ENCODE results near the gene SH3RF3. TPM values are rescaled to one million over a fixed set of nuclear protein-coding genes. Genes with fewer than 3 reads are reported as not detected.

Gene SH3RF3
- total RNA-seq, 2 donors from 2014 or later = 1.3 to 2.5 TPM

DNA sequence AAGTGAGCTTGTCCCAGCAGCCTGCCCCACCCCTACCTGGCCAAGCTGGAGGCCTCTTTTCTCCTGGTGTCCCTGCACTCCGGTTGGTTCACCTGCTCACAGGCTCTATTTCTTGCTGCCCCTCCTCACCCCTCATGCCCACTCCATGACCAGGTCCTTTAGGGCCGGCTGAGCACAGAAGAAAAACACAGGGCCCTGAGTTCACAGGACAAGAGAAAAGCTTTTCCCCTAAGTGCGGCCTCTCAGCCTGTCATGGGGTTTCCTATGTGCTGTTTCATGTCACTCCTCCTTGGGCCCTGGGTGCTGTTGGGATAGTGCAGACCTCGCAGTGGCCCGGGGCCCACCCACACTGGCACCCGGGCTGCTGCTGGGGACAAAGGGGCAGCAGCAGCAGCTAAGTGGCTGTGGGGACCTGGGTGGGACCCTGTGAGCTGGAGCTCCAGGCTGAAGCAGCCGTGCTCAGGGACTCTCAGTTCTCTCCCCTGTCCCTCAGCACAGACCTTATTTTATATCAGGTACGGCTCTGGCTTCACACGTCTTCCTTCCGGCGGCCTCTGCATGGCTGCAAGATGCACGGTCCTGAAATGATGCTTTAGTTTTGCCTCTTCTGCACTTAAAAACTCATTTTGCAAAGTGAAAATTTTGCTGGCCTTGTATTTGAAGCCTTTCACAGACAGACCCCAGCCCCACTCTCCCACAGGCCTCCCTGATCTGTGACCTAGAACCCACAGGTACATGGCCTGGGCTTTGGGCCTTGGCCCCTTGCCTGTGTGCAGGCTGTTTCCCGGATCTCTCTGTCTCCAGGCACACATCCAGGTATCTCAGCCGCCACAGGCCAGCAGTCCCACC, 71.8 kb downstream of the SH3RF3 start:
- Histone ChIP-seq H3K27me3 (no peaks in the 10 kb centered on the region), H3K4me1 (no peaks in the 10 kb centered on the region), H3K36me3 (no peaks in the 10 kb centered on the region), H3K9ac (ENCODE audit: low read depth in 2 of 2, low read length in 2 of 2) (no peak overlapping the region), H3K9me3 (no peaks in the 10 kb centered on the region), H3K27ac (no peak overlapping the region), H3K4me3 (no peak overlapping the region)
- no peak for DNase-seq
- TF ChIP-seq, protein P1, sequence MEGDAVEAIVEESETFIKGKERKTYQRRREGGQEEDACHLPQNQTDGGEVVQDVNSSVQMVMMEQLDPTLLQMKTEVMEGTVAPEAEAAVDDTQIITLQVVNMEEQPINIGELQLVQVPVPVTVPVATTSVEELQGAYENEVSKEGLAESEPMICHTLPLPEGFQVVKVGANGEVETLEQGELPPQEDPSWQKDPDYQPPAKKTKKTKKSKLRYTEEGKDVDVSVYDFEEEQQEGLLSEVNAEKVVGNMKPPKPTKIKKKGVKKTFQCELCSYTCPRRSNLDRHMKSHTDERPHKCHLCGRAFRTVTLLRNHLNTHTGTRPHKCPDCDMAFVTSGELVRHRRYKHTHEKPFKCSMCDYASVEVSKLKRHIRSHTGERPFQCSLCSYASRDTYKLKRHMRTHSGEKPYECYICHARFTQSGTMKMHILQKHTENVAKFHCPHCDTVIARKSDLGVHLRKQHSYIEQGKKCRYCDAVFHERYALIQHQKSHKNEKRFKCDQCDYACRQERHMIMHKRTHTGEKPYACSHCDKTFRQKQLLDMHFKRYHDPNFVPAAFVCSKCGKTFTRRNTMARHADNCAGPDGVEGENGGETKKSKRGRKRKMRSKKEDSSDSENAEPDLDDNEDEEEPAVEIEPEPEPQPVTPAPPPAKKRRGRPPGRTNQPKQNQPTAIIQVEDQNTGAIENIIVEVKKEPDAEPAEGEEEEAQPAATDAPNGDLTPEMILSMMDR (IDR thresholded peaks at IDR 0.05) = no peak
- intact Hi-C loops (cut with DNase I) = no loop called here

DNA sequence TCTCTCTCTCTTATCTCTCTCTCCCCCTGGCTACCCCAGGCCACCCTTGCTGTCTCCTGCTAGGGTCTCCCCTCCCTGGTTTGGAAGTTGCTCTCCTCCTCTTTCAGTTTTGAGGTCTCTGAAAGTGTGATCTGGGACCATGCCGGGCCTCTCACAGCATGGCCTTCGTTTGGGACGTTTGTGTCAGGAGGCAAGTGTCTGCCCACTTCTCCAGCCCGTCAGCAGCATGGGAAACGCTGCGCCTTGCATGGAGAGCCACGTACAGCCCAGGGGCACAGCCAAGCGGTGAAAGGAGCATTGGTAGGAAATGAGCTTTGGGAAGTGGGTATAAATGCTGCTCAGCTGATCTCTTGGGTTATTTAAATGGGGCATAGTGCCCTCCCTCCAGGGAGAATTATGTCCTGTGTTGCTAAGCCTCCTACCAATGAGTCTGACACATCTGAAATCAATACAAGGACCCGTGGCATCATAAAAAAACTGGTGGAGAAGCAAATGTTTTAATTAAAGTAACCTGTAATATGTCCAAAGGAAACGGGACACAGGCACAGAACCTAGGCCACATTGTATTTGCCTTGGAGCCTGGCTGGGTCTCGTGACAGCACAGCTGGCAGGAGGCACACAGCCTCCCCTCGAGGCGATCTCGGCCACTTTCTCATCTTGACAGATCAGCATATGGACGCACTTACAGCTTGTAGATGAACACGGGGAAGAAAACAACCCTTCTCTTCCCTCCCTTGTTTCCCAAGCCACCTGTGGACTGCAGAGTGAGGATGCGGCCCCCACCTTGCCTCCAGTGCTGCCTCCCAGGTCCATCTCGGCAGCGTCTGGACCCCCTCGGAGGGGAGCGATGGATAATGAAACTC, 72.7 kb downstream of the SH3RF3 start:
- Histone ChIP-seq H3K9me3 (no peaks in the 10 kb centered on the region), H3K4me1 (no peaks in the 10 kb centered on the region), H3K9ac (ENCODE audit: low read depth in 2 of 2, low read length in 2 of 2) (peak overlapping the region in 1 of 2 donors; percentile 19), H3K27ac (no peak overlapping the region), H3K36me3 (no peaks in the 10 kb centered on the region), H3K4me3 (no peak overlapping the region), H3K27me3 (no peaks in the 10 kb centered on the region)
- no peak for DNase-seq
- TF ChIP-seq, protein P1 (IDR thresholded peaks at IDR 0.05) = no peak
- intact Hi-C loops (cut with DNase I) = no loop called here

DNA sequence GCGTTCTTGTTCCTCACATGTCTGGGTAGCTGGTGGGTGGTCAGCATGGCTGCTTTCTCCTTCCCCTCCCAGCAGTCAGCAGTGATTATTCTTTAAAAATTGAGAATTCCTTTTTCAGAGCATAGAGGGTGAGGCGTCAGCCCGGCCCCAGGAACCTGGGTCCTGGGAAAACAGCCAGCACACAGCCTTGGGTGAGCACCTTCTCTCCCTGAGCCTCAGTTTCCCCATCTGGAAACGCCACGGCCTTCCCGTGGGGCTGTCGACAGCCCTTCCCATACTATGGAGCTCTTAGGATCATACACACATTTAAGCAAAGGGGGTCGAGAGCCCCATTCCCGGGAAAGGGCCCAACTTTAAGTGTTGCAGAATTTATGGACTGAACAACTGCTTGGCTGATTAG, 73.5 kb downstream of the SH3RF3 start:
- H3K36me3 ChIP-seq = no peaks in the 10 kb centered on the region
- H3K27me3 ChIP-seq = no peaks in the 10 kb centered on the region
- TF ChIP-seq, protein P1 (IDR thresholded peaks at IDR 0.05) = no peak
- intact Hi-C loops (cut with DNase I) = no loop called here
- H3K27ac ChIP-seq = no peak overlapping the region
- no peaks in the 10 kb centered on the region for H3K4me1 ChIP-seq
- no peak overlapping the region for H3K4me3 ChIP-seq
- DNase-seq = no peak
- H3K9me3 ChIP-seq = no peaks in the 10 kb centered on the region
- no peak overlapping the region for H3K9ac ChIP-seq (ENCODE audit: low read depth in 2 of 2, low read length in 2 of 2)

DNA sequence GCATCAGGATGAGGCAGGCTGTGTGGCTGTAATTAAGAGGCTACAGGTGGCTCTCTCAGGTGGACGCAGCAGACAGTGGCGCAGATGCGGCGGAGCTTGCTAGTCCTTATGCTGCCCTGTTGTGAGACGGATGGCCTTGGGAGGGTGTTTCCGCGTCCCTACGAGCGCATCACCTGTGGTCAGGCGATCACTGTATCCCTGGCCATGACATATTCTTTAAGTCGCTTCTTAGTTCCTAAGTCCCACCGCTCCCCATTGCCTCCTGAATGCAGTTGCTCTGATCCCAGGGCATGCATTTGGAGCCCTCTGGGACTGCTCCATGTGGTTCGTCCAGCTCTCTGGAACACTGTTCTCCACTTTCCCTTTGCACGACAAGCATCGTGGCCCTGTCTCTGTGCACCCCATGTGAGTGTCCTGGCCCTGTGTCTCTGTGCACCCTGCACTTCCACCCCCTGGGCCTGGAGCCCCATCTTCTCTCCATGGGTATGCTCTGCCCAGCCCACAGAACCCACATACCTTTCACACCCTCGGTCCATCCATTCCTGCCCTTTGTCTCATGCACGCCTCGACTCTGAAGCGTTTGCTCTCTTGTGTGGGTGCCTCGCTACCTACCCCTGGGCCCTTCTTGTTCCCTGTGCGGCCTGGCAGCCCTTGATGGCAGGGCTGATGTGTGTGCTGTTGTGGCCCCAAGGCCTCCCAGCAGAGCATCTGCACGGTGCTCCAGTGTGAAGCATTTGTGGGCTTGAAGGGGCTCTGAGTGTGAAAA, 74.4 kb downstream of the SH3RF3 start:
- no peak for DNase-seq
- Histone ChIP-seq H3K4me3 (no peak overlapping the region), H3K9ac (ENCODE audit: low read depth in 2 of 2, low read length in 2 of 2) (no peak overlapping the region), H3K36me3 (no peaks in the 10 kb centered on the region), H3K4me1 (no peaks in the 10 kb centered on the region), H3K27ac (no peak overlapping the region), H3K9me3 (no peaks in the 10 kb centered on the region), H3K27me3 (no peaks in the 10 kb centered on the region)
- intact Hi-C loops (cut with DNase I) = no loop called here
- TF ChIP-seq, protein P1 (IDR thresholded peaks at IDR 0.05) = no peak

DNA sequence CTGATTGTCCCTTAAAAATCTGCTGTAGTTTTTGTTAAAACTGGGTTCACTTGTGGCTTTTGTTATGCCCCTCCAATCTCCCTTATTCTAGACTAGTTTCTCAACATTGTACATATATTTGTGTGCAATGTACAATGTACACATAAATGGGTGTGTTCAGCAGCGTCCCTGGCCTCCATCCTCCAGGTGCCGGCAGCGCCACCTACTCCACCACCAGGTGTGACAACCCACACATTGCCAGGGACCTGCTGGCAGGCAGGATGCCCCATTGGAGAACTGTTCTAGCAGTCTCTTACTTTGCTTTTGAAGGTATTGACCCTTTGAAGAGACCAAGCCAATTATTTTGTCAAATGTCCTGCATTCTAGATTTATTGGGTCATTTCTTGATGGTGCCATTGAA, 75.4 kb downstream of the SH3RF3 start:
- peak; percentile 40 for DNase-seq
- no peaks in the 10 kb centered on the region for H3K9me3 ChIP-seq
- H3K4me3 ChIP-seq = no peak overlapping the region
- intact Hi-C loops (cut with DNase I) = no loop called here
- no peaks in the 10 kb centered on the region for H3K36me3 ChIP-seq
- H3K27me3 ChIP-seq = no peaks in the 10 kb centered on the region
- H3K4me1 ChIP-seq = no peaks in the 10 kb centered on the region
- TF ChIP-seq, protein P1 (IDR thresholded peaks at IDR 0.05) = no peak
- H3K9ac ChIP-seq (ENCODE audit: low read depth in 2 of 2, low read length in 2 of 2) = no peak overlapping the region
- H3K27ac ChIP-seq = no peak overlapping the region
